HepG2 (cell line): ENCODE results near the gene RNASE4. TPM values are rescaled to one million over a fixed set of nuclear protein-coding genes. Genes with fewer than 3 reads are reported as not detected.

Experiments used
- ARID5B ChIP-seq: IDR thresholded peaks from 2 replicates; pipeline ENCODE4 v1.4.0; 2020; ENCODE audit warnings: mild to moderate bottlenecking, missing genetic modification reagents
- ATF7 ChIP-seq, 2 experiments: fragments of 450-650 bp in 1 of 2; sonication (generic) in 1 of 2; formaldehyde crosslinking in 1 of 2; IDR thresholded peaks; 2 replicates each; pipeline versions ENCODE4 v1.4.0 to v1.6.1; 2016 to 2020; ENCODE audit warnings: antibody characterized with exemption in 1 of 2, mild to moderate bottlenecking in 1 of 2, missing genetic modification reagents in 1 of 2
- ATRX ChIP-seq: sonication (generic); formaldehyde crosslinking; IDR thresholded peaks from 2 replicates; pipeline ENCODE4 v1.4.0; 2020; ENCODE audit warnings: missing genetic modification reagents, borderline replicate concordance
- DPF2 ChIP-seq: sonication (generic); formaldehyde crosslinking; IDR thresholded peaks from 2 replicates; pipeline ENCODE4 v1.4.0; 2020; ENCODE audit warnings: mild to moderate bottlenecking, low read depth, missing genetic modification reagents, borderline replicate concordance
- ELF3 ChIP-seq: IDR thresholded peaks from 2 replicates; pipeline ENCODE4 v1.6.1; 2016; ENCODE audit warnings: missing genetic modification reagents, missing compliant biosample characterization
- HHEX ChIP-seq: IDR thresholded peaks from 2 replicates; pipeline ENCODE4 v1.6.1; 2016; ENCODE audit warnings: control low read depth
- MAFG ChIP-seq: sonication (generic); formaldehyde crosslinking; IDR thresholded peaks from 2 replicates; pipeline ENCODE4 v1.5.1; 2020; ENCODE audit warnings: mild to moderate bottlenecking, missing genetic modification reagents
- MED8 ChIP-seq: sonication (generic); formaldehyde crosslinking; IDR thresholded peaks from 2 replicates; pipeline ENCODE4 v1.8.1; 2023; ENCODE audit warnings: mild to moderate bottlenecking, missing genetic modification reagents; ENCODE audit not compliant: insufficient replicate concordance
- MXD3 ChIP-seq: IDR thresholded peaks from 2 replicates; pipeline ENCODE4 v1.6.1; 2016; ENCODE audit warnings: mild to moderate bottlenecking, missing biosample characterization, missing genetic modification reagents
- RXRA ChIP-seq: sonication (generic); formaldehyde crosslinking; IDR thresholded peaks from 2 replicates; pipeline ENCODE4 v1.5.1; 2020; ENCODE audit warnings: missing genetic modification reagents
- RXRB ChIP-seq: IDR thresholded peaks from 2 replicates; pipeline ENCODE4 v1.6.1; 2016; ENCODE audit warnings: borderline replicate concordance, missing genetic modification reagents, missing compliant biosample characterization
- TBX3 ChIP-seq: fragments of 450-650 bp; IDR thresholded peaks from 2 replicates; pipeline ENCODE4 v1.6.1; 2017; ENCODE audit warnings: antibody characterized with exemption, mild to moderate bottlenecking, inconsistent platforms, borderline replicate concordance
- TCF12 ChIP-seq, 2 experiments: fragments of 450-650 bp in 1 of 2; sonication (generic) in 1 of 2; formaldehyde crosslinking in 1 of 2; IDR thresholded peaks; 2 replicates each; pipeline versions ENCODE4 v1.6.1 to v1.8.0; 2017 to 2022; ENCODE audit warnings: antibody characterized with exemption in 1 of 2, mild to moderate bottlenecking in 1 of 2, missing genetic modification reagents in 1 of 2, moderate library complexity in 1 of 2
- TCF7 ChIP-seq: sonication (generic); IDR thresholded peaks from 2 replicates; pipeline ENCODE4 v1.6.1; 2016; ENCODE audit warnings: antibody characterized with exemption, low read depth
- TFDP1 ChIP-seq: IDR thresholded peaks from 2 replicates; pipeline ENCODE4 v1.6.1; 2016; ENCODE audit warnings: missing compliant biosample characterization, missing genetic modification reagents, borderline replicate concordance
- U2AF1 ChIP-seq: fragments of 200-400 bp; formaldehyde crosslinking; optimal IDR thresholded peaks from 2 replicates; pipeline ENCODE3; 2017; ENCODE audit warnings: mild to moderate bottlenecking, low read depth, low read length
- ZBTB10 ChIP-seq: sonication (generic); formaldehyde crosslinking; IDR thresholded peaks from 2 replicates; pipeline ENCODE4 v1.4.0; 2020; ENCODE audit warnings: missing genetic modification reagents, borderline replicate concordance
- ZNF33A ChIP-seq: sonication (generic); formaldehyde crosslinking; IDR thresholded peaks from 2 replicates; pipeline ENCODE4 v1.5.1; 2020; ENCODE audit warnings: missing genetic modification reagents, mild to moderate bottlenecking, moderate library complexity, borderline replicate concordance
- polyA plus RNA-seq, 8 experiments: library from polyadenylated mRNA; depleted of rRNA in 3 of 8; stranded (reverse) in 7 of 8; unstranded in 1 of 8; fragments of >200 nt; fragmentation: Illumina TruSeq in 4 of 8; extraction: Trizol in 4 of 8; gene quantifications; 2 replicates each; pipeline versions ENCODE4 v1.2.1 to v1.2.3, GENCODE V29; 2011 to 2016; ENCODE audit warnings: low read depth in 4 of 8, missing spikeins in 1 of 8, mixed read lengths in 1 of 8; ENCODE audit not compliant: insufficient read depth in 1 of 8
- total RNA-seq, 5 experiments: library from RNA; depleted of rRNA; stranded (reverse); fragments of >200 nt; fragmentation: Illumina TruSeq; extraction: Trizol; gene quantifications; 2 replicates each; pipeline ENCODE4 v1.2.3, GENCODE V29; 2016; ENCODE audit warnings: low read depth in 1 of 5

RNASE4 gene
- total and polyA plus RNA-seq, 2 of the 13 experiments (the other 11 are each of a cell fraction or from before 2014, with no cell fraction given): 109 to 983 TPM

- TF ChIP-seq ZBTB10 (CRISPR knock-in tag): 0 out of 2 replicates have a peak, but pooled peaks have one; percentile 32
- TF ChIP-seq HHEX (CRISPR knock-in tag): 0 out of 2 replicates have a peak, but pooled peaks have one; percentile 19
- TF ChIP-seq TCF7: peak; percentile 91
- TF ChIP-seq MXD3 (CRISPR knock-in tag): no peak; the same call in 1 of the 2 replicates
- peak; percentile 79; the same call in 1 of the 2 replicates for TF ChIP-seq DPF2 (CRISPR knock-in tag)
- TF ChIP-seq ARID5B (CRISPR knock-in tag): peak; percentile 98
- peak; percentile 24; the same call in 1 of the 2 replicates for TF ChIP-seq RXRA (CRISPR knock-in tag)
- 0 out of 2 replicates have a peak, but pooled peaks have one; percentile 55 for TF ChIP-seq ZNF33A
- peak; percentile 100 for TF ChIP-seq ELF3 (CRISPR knock-in tag)
- peak; percentile 63 for TF ChIP-seq MED8 (CRISPR knock-in tag)
- TF ChIP-seq TCF12 (IDR thresholded peaks at IDR 0.05): no peak
- TF ChIP-seq TCF12 (CRISPR knock-in tag; IDR thresholded peaks at IDR 0.05): peak; percentile 93
- peak; percentile 94 for TF ChIP-seq RXRB (CRISPR knock-in tag)
- TF ChIP-seq U2AF1: no peak
- no peak for TF ChIP-seq ATF7 (IDR thresholded peaks at IDR 0.05)
- no peak; the same call in 1 of the 2 replicates for TF ChIP-seq ATF7 (CRISPR knock-in tag; IDR thresholded peaks at IDR 0.05)
- peak; percentile 62; the same call in 1 of the 2 replicates for TF ChIP-seq TBX3
- peak; percentile 80; the same call in 1 of the 2 replicates for TF ChIP-seq TFDP1 (CRISPR knock-in tag)
- no peak for TF ChIP-seq ATRX
- no peak for TF ChIP-seq MAFG (CRISPR knock-in tag)
Measured at GRCh38 chr14:20686386-20687143, 2.2 kb downstream of the RNASE4 start (continued).
